SU-DHL-6 (cell line): ENCODE measurements around the gene EDIL3.

ENCODE experiments used
- EZH2phosphoT487 ChIP-seq: fragments of 200-600 bp; sonication (generic), shearing (Covaris generic); conservative IDR thresholded peaks from 2 replicates; pipeline ENCODE4 v1.6.1; 2018; ENCODE audit warnings: mild to moderate bottlenecking, antibody characterized with exemption, low read length, moderate library complexity, mixed read lengths
- TF ChIP-seq, protein P1 (sequence below): fragments of 200-600 bp; sonication (generic); IDR thresholded peaks from one replicate; pipeline ENCODE4 v1.5.1; 2017; ENCODE audit warnings: antibody characterized with exemption, mild to moderate bottlenecking, low read length, moderate library complexity; ENCODE audit not compliant: insufficient read depth, poor library complexity, severe bottlenecking

DNA sequence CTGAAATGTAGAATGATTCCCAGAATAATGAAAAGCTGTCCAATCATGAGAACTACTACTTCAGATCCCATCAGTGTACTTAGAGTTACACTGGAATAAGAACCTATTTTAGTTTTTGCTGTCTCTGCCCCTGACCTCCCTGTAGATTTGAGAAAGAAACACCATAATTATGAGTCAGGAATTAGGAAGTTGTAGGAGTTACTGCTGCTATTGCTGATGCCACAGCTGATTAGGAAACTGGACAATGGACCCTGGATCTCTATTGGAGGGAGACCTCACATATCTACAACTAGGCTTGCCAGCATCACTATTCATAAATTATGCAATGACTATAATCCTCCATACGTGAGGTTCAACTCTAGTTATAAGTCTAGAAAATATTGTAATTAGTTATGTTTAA is 48.8 kb upstream of the EDIL3 start:
- TF ChIP-seq, protein P1, sequence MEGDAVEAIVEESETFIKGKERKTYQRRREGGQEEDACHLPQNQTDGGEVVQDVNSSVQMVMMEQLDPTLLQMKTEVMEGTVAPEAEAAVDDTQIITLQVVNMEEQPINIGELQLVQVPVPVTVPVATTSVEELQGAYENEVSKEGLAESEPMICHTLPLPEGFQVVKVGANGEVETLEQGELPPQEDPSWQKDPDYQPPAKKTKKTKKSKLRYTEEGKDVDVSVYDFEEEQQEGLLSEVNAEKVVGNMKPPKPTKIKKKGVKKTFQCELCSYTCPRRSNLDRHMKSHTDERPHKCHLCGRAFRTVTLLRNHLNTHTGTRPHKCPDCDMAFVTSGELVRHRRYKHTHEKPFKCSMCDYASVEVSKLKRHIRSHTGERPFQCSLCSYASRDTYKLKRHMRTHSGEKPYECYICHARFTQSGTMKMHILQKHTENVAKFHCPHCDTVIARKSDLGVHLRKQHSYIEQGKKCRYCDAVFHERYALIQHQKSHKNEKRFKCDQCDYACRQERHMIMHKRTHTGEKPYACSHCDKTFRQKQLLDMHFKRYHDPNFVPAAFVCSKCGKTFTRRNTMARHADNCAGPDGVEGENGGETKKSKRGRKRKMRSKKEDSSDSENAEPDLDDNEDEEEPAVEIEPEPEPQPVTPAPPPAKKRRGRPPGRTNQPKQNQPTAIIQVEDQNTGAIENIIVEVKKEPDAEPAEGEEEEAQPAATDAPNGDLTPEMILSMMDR = no peak
- TF ChIP-seq EZH2phosphoT487 = no peak
